ENCODE data around the gene GAB4.

GRCh38 chr22:16967453-16968217, 40.4 kb downstream of the GAB4 start:
- TF ChIP-seq EZH2 (IDR thresholded peaks at IDR 0.05) (no peak), POLR2AphosphoS5 (IDR thresholded peaks at IDR 0.05; ENCODE audit: borderline replicate concordance, low read depth, low read length) (no peak)

All from SK-N-MC (cell line).